Fibroblast of the aortic adventitia (primary cell): ENCODE data around the gene AP2A2. TPM values are rescaled to one million over a fixed set of nuclear protein-coding genes. Genes with fewer than 3 reads are reported as not detected.

ENCODE experiments used
- DNase-seq: peaks from one replicate; pipeline ENCODE4 v3.0.0-alpha.2; 2010; ENCODE audit warnings: low read depth
- H3K4me3 ChIP-seq: 2 replicates; pipeline ENCODE4 v1.5.1; 2011; ENCODE audit warnings: low read depth, mild to moderate bottlenecking, control low read depth, low read length, moderate library complexity
- CTCF ChIP-seq: IDR thresholded peaks from 2 replicates; pipeline ENCODE4 v1.5.1; 2011; ENCODE audit warnings: mild to moderate bottlenecking, low read length, control low read depth, inconsistent platforms; ENCODE audit not compliant: insufficient read depth
- total RNA-seq: library from RNA; depleted of rRNA; stranded (reverse); fragments of >200 nt; gene quantifications from 2 replicates; pipeline ENCODE4 v1.2.3, GENCODE V29; 2012; ENCODE audit warnings: low replicate concordance

Gene AP2A2
- total RNA-seq, 1 donor, result 72.9 TPM

- TF ChIP-seq CTCF, result no peak
- peak; percentile 27 for DNase-seq
- no peak overlapping the region for H3K4me3 ChIP-seq
Observed at GRCh38 chr11:1005928-1006327, 80.3 kb downstream of the AP2A2 start.

- TF ChIP-seq CTCF, result no peak
- no peak overlapping the region for H3K4me3 ChIP-seq
Observed at GRCh38 chr11:1006762-1007161, 81.1 kb downstream of the AP2A2 start.

GRCh38 chr11:1007279-1007678 is 81.6 kb downstream of the AP2A2 start:
- no peak for DNase-seq
- no peak for TF ChIP-seq CTCF
- no peak overlapping the region for H3K4me3 ChIP-seq

More at GRCh38 chr11:1006762-1007161, 81.1 kb downstream of the AP2A2 start:
- DNase-seq, result no peak

GRCh38 chr11:1008001-1008802 is 82.5 kb downstream of the AP2A2 start:
- H3K4me3 ChIP-seq, result no peak overlapping the region
- no peak for DNase-seq
- no peak for TF ChIP-seq CTCF

- no peak overlapping the region for H3K4me3 ChIP-seq
- no peak for DNase-seq
- no peak for TF ChIP-seq CTCF
Observed at GRCh38 chr11:1008803-1009145, 83.1 kb downstream of the AP2A2 start.

GRCh38 chr11:1009371-1009770 is 83.7 kb downstream of the AP2A2 start:
- no peak overlapping the region for H3K4me3 ChIP-seq
- no peak for DNase-seq
- TF ChIP-seq CTCF, result no peak

- no peak for DNase-seq
- no peak for TF ChIP-seq CTCF
- no peak overlapping the region for H3K4me3 ChIP-seq
Observed at GRCh38 chr11:1009991-1010390, 84.3 kb downstream of the AP2A2 start.
